ENCODE measurements around the gene PDCD10.
A peak's percentile ranks its signal among the peaks of the same experiment; 100 is the strongest.

The PDCD10 gene

GRCh38 chr3:167734498-167735232, at the start of gene PDCD10:
Gene PDCD10, minus strand, starts transcription at chr3:167734892. Its CDS starts 14,735 bp downstream, at chr3:167720157.
- DNase-seq = peak; percentile 99

- DNase-seq = no peak
Observed at GRCh38 chr3:167783781-167784180, 49.1 kb upstream of the PDCD10 start.

GRCh38 chr3:167780214-167780883, 45.7 kb upstream of the PDCD10 start:
- no peak for DNase-seq

GRCh38 chr3:167777356-167777755, 42.7 kb upstream of the PDCD10 start:
- no peak for DNase-seq

GRCh38 chr3:167776066-167776685, 41.5 kb upstream of the PDCD10 start:
- DNase-seq = no peak

- no peak for DNase-seq
Observed at GRCh38 chr3:167773584-167773983, 38.9 kb upstream of the PDCD10 start.

GRCh38 chr3:167772992-167773391, 38.3 kb upstream of the PDCD10 start:
- DNase-seq = no peak

GRCh38 chr3:167762296-167762695, 27.6 kb upstream of the PDCD10 start:
- no peak for DNase-seq

- no peak for DNase-seq
Observed at GRCh38 chr3:167761302-167761701, 26.6 kb upstream of the PDCD10 start.

- no peak for DNase-seq
Observed at GRCh38 chr3:167754049-167754448, 19.4 kb upstream of the PDCD10 start.

- no peak for DNase-seq
Observed at GRCh38 chr3:167750272-167750971, 15.7 kb upstream of the PDCD10 start.

GRCh38 chr3:167749728-167750127, 15.0 kb upstream of the PDCD10 start:
- DNase-seq = no peak

GRCh38 chr3:167749209-167749608, 14.5 kb upstream of the PDCD10 start:
- no peak for DNase-seq

- no peak for DNase-seq
Observed at GRCh38 chr3:167743799-167744198, 9.1 kb upstream of the PDCD10 start.

- DNase-seq = no peak
Observed at GRCh38 chr3:167742338-167742737, 7.6 kb upstream of the PDCD10 start.

GRCh38 chr3:167740961-167741587, 6.4 kb upstream of the PDCD10 start:
- peak in 1 of 2 experiments; percentile 42 for DNase-seq

GRCh38 chr3:167739190-167739810, 4.6 kb upstream of the PDCD10 start:
- no peak for DNase-seq

- DNase-seq = no peak
Observed at GRCh38 chr3:167738037-167738436, 3.3 kb upstream of the PDCD10 start.

- no peak for DNase-seq
Observed at GRCh38 chr3:167736997-167737396, 2.3 kb upstream of the PDCD10 start.

- no peak for DNase-seq
Observed at GRCh38 chr3:167736264-167736787, 1.6 kb upstream of the PDCD10 start.

GRCh38 chr3:167735233-167736138, 794 bp upstream of the PDCD10 start, which contains the start of gene SERPINI1:
Gene SERPINI1, plus strand, starts transcription at chr3:167735721. Its CDS starts 53,408 bp downstream, at chr3:167789129.
- DNase-seq = peak; percentile 93 to 97

Data from SHP77 (cell line).